ENCODE data around the gene ZNF850. TPM values are rescaled to one million over a fixed set of nuclear protein-coding genes. Genes with fewer than 3 reads are reported as not detected.
"Not testable (repeated sequence)": the region's sequence is repeated elsewhere in the genome, so short reads cannot be mapped to it uniquely, and the experiment has no call there.

The ZNF850 gene
- total RNA-seq, 1 experiment from 2014 or later, result 0.84 TPM

GRCh38 chr19:36773223-36773579, 594 bp upstream of the ZNF850 start:
- Mint-ChIP-seq H3K9me3 (ENCODE audit: unreplicated experiment) (peaks cover 8% of the 10 kb centered on the region), H3K4me3 (ENCODE audit: unreplicated experiment) (peak overlapping the region; percentile 83), H3K27me3 (ENCODE audit: insufficient read depth, unreplicated experiment) (no peaks in the 10 kb centered on the region), H3K36me3 (ENCODE audit: insufficient read depth, unreplicated experiment) (no peaks in the 10 kb centered on the region), H3K4me1 (ENCODE audit: insufficient read depth, unreplicated experiment) (peaks cover 9% of the 10 kb centered on the region), H3K27ac (ENCODE audit: low read depth, unreplicated experiment) (no peak overlapping the region)
- intact Hi-C loops (cut with micrococcal nuclease), result no loop called here
- TF ChIP-seq CTCF (IDR thresholded peaks at IDR 0.05; ENCODE audit: unreplicated experiment), result no peak
- CTCF ChIA-PET, result no interaction called here
- no TSS peak for BruUV-seq (replicated peaks)
- POLR2A ChIA-PET, result interaction anchor here (0.6 to 1.3 kb wide), 5 partner anchors 67 to 559 kb away, joined by 3 to 7 read pairs (median 4); partner anchors contain the start of genes ZNF146, ZNF345, ZNF461 and ZNF565
- DNase-seq (ENCODE audit: unreplicated experiment), result no peak

GRCh38 chr19:36771261-36772231, 1.1 kb downstream of the ZNF850 start:
- intact Hi-C loops (cut with micrococcal nuclease), result no loop called here
- Mint-ChIP-seq H3K4me3 (ENCODE audit: unreplicated experiment) (peak overlapping the region; percentile 83), H3K27ac (ENCODE audit: low read depth, unreplicated experiment) (peak overlapping the region; percentile 43), H3K36me3 (ENCODE audit: insufficient read depth, unreplicated experiment) (no peaks in the 10 kb centered on the region), H3K9me3 (ENCODE audit: unreplicated experiment) (peaks cover 8% of the 10 kb centered on the region), H3K4me1 (ENCODE audit: insufficient read depth, unreplicated experiment) (peaks cover 9% of the 10 kb centered on the region), H3K27me3 (ENCODE audit: insufficient read depth, unreplicated experiment) (no peaks in the 10 kb centered on the region)
- no peak for TF ChIP-seq CTCF (IDR thresholded peaks at IDR 0.05; ENCODE audit: unreplicated experiment)
- ChIA-PET POLR2A (no interaction called here), CTCF (interaction anchor here (0.6 kb wide), 1 partner anchor 194 kb away, joined by 4 read pairs; no protein-coding TSS in a partner anchor)
- BruUV-seq (replicated peaks), result no TSS peak
- no peak for DNase-seq (ENCODE audit: unreplicated experiment)

- Mint-ChIP-seq H3K36me3 (ENCODE audit: insufficient read depth, unreplicated experiment) (peaks cover 18% of the 10 kb centered on the region), H3K27me3 (ENCODE audit: insufficient read depth, unreplicated experiment) (no peaks in the 10 kb centered on the region), H3K27ac (ENCODE audit: low read depth, unreplicated experiment) (no peak overlapping the region), H3K9me3 (ENCODE audit: unreplicated experiment) (peaks cover 39% of the 10 kb centered on the region), H3K4me1 (ENCODE audit: insufficient read depth, unreplicated experiment) (no peaks in the 10 kb centered on the region), H3K4me3 (ENCODE audit: unreplicated experiment) (no peak overlapping the region)
- BruUV-seq (replicated peaks), result no TSS peak
- ChIA-PET CTCF (no interaction called here), POLR2A (no interaction called here)
- DNase-seq (ENCODE audit: unreplicated experiment), result no peak
- intact Hi-C loops (cut with micrococcal nuclease), result no loop called here
- TF ChIP-seq CTCF (IDR thresholded peaks at IDR 0.05; ENCODE audit: unreplicated experiment), result no peak
Observed at GRCh38 chr19:36750066-36750691, 22.4 kb downstream of the ZNF850 start.

- H3K9me3 Mint-ChIP-seq (ENCODE audit: unreplicated experiment), result peaks cover 39% of the 10 kb centered on the region
- H3K27me3 Mint-ChIP-seq (ENCODE audit: insufficient read depth, unreplicated experiment), result not testable (repeated sequence)
Observed at GRCh38 chr19:36749613-36750012, 23.0 kb downstream of the ZNF850 start.

More at GRCh38 chr19:36749613-36750012, 23.0 kb downstream of the ZNF850 start:
- DNase-seq (ENCODE audit: unreplicated experiment); H3K4me3 Mint-ChIP-seq (ENCODE audit: unreplicated experiment); intact Hi-C loops (cut with micrococcal nuclease); POLR2A ChIA-PET; H3K27ac Mint-ChIP-seq (ENCODE audit: low read depth, unreplicated experiment); BruUV-seq (replicated peaks); H3K4me1 Mint-ChIP-seq (ENCODE audit: insufficient read depth, unreplicated experiment); CTCF ChIA-PET: not testable (repeated sequence)
- peaks cover 18% of the 10 kb centered on the region for H3K36me3 Mint-ChIP-seq (ENCODE audit: insufficient read depth, unreplicated experiment)
